NCI-H748 treated with DMSO at 0.1 percent for 48 hours (cell line): Measurements from ENCODE around the gene PTCD2.
"Not testable (repeated sequence)": the region's sequence is repeated elsewhere in the genome, so short reads cannot be mapped to it uniquely, and the experiment has no call there.

Experiments used
- DNase-seq: peaks from one replicate; lab custom pipeline; 2025; lab: John Stamatoyannopoulos, UW

Gene PTCD2

GRCh38 chr5:72298136-72298535, 22.0 kb upstream of the PTCD2 start:
- DNase-seq = not testable (repeated sequence)

GRCh38 chr5:72298711-72299110, 21.5 kb upstream of the PTCD2 start:
- DNase-seq = no peak

DNA sequence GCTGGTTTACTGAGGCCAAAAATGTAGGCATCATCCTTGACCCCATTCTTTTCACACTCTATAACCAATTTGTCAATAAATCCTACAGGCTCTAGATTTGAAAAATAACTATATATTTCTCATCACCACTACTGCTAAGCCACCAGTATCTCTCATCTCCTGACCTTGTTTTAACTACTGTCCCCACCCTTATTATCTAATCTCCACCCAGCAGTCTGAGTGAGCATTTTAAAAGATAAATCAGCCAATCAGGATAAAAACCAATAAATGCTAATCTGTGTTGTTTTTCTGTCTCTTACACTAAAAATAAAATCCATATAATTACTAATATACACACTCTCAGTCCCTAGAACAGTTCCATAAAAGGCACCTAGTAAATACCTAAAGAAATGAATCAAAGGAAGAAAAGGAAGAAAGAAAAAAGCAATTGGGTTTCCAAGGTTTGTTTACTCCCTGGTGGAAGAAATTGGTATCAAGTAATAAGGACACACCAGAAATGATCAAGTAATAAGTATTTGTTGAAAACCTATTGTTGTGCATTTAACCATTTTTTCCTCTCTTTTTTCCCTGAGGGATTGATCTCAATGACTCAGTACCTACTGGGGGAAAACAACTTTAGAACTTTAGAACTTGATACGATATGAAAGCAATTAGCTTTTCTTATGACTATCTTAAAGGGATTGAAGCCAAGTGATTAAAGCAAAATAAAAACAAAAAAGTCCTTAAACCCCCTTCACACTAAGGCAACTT, 19.4 kb upstream of the PTCD2 start:
- no peak for DNase-seq

DNA sequence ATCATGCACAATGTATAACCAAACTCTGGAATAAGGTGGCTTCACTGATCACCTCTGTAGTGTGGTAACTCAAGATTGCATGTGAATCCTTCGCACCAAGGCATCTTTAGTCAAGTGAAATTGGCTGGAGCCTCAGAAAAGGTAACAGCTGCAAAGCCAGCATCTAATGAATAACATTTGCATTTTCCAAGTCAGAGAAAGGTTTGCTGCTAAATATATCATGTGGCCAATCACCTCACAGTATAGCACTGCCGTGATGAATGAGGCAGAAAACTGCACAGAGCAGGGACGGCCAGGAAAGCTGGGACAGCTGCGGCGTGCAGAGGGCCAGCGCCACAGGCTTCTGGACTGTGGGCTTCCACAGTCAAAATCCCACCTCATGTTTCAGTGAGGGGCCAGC, 18.6 kb upstream of the PTCD2 start:
- DNase-seq = no peak

GRCh38 chr5:72302171-72302570, 18.0 kb upstream of the PTCD2 start:
- DNase-seq = no peak

- DNase-seq = no peak
Measured at GRCh38 chr5:72305194-72306142, 14.7 kb upstream of the PTCD2 start.

DNA sequence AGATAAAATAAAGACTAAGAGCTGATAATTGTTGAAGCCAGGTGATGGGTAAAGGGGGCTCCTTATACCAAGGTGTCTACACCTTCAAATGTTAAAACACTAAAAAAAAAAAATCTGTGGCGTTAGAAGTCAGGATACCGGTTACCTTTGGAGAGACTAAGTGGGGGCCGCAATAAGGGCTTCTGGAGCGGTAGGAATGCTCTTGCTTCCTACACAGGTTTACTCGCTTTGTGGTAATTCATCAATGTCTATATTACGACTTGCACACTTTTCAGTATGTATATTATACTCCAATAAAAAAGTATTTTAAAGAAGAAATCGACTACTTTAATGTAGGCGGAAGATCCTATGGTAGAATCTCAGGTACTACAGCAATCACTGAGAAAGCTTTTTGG, 12.6 kb upstream of the PTCD2 start:
- DNase-seq = no peak

DNA sequence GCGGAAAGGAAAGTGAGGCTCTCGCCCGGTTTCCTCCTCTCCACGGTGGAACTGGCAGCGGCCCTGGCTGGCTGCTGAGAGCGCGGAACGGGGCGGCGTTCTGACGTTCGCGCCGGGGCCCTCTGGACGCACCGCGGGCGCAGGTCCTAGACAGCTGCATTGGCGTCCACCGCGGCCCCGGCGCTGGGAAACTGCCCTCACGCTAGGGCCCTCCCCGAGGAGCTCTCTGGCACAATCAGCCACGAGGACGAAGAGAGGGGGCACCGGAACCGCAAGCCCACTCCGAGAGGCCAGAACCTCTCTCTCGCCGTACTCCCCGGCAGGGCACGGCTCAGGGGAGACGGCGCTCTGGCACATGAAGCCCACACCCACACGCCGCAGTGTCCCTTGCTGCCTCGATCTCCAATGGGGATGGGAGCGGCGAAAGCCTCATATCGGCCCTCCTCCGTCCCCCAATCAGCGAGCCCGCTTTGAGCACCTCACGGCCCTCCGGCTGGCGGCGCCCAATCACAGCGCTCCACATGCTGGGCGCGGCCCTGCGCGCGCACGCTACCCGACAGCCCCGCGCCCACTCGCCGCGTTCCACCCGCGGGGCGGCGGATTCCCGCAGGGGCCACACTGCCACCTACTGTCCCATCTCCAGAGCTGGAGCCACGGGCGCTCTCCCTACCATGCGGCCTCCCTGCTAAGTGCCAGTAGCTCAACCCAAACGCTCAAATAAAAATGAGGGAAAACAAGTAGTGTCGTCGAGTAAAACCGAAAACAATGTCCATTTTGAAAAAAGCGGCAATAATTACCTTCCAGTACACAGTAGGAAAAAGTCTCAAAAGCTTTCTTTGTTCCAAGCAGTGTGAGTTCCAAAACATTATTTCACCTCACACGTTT, 12.0 kb upstream of the PTCD2 start:
- peak; percentile 93 for DNase-seq

DNA sequence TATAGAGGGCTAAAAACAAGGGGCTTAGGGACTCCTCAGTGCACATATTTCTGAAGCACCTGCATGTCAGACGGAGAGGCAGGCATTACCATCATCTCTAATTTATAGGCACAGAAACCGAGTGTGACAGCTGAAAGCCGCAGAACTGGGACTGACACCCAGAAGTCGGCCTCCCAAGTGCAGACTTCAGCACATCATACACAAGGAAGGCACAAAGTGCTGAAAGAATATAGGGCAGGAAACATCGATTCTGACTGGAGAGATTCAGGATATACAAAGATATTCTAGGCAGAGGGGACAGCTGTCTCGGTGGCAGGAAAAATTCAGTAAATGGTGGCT, 11.4 kb upstream of the PTCD2 start:
- DNase-seq = no peak

- DNase-seq = no peak
Measured at GRCh38 chr5:72313141-72313540, 7.0 kb upstream of the PTCD2 start.

- DNase-seq = no peak
Measured at GRCh38 chr5:72314571-72315172, 5.5 kb upstream of the PTCD2 start.

DNA sequence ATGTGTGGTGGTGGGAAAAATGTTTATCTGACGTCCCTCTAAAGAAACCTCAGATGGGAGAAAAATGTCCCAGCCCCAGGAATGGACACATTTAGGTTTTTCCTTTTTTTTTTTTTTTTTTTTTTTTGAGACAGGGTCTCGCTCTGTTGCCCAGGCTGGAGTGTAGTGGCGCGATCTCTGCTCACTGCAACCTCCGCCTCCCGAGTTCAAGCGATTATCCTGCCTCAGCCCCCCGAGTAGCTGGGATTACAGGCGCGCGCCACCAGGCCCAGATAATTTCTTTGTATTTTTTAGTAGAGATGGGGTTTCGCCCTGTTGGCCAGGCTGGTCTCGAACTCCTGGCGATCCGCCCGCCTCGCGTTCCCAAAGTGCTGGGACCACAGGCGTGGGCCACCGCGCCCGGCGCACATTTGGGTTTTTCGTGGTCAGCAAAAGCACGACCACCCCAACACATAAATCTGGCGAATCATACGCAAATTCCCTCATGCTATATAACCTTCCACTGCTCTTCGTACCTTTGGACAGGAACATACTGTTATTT, 668 bp upstream of the PTCD2 start:
- not testable (repeated sequence) for DNase-seq

DNA sequence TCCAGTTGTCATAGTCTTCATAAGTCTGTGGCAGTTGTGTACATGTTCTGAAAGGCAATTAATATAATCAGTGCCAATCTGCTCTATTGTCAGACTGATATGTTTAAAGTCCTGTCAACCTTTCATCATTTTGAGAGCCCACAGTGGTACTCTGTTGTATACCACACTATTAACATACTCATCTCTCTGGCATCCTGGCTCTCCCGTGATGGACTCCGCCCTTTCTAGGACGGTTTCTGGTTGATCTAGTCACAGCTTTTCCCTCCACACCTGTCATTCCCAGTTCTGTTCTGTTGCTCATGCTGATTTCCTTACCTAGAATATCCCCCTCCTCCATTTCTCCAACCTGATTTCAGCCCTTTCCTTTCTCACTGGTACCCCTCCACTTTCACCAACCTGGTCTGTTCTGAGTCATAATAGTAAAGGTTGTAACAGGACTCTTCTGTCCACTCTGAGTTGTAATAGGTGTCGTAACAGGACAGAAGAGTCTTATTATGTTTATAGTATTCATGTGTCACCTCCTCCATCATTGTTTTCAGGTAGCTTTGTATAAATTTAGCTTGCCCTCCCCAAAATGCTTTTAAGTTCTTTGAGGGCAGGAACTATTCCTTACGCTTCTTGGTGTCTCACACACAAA, 4.1 kb downstream of the PTCD2 start:
- DNase-seq = no peak

GRCh38 chr5:72325566-72326305, 5.6 kb downstream of the PTCD2 start:
- no peak for DNase-seq

GRCh38 chr5:72326306-72326649, 6.1 kb downstream of the PTCD2 start:
- no peak for DNase-seq

- no peak for DNase-seq
Measured at GRCh38 chr5:72328172-72328571, 8.0 kb downstream of the PTCD2 start.

DNA sequence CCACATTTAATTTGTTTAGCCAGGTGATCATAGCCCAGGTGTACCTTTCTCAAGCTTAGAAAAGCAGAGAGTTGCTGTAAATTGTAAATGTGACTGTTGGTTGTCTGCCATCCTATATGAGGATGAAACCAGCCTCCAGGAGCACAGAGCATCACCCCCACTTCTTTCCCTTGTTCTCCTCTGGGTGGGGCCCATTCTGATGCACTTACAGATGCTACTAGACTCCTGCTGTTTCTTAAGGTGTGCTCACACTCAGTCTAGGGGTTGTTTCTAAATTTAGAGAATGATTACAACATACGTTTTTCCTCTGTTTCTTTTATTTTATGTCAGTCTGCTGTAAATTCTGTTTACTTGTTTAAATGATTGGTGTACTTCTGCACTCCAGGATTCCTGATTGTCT, 10.5 kb downstream of the PTCD2 start:
- DNase-seq = no peak

- no peak for DNase-seq
Measured at GRCh38 chr5:72337159-72337558, 17.0 kb downstream of the PTCD2 start.

GRCh38 chr5:72338689-72339209, 18.6 kb downstream of the PTCD2 start:
- no peak for DNase-seq

- no peak for DNase-seq
Measured at GRCh38 chr5:72346398-72346797, 26.2 kb downstream of the PTCD2 start.
